K562 (cell line): ENCODE measurements around the gene KIF26B. TPM values are rescaled to one million over a fixed set of nuclear protein-coding genes. Genes with fewer than 3 reads are reported as not detected.

ENCODE experiments used
- ATAC-seq: fragments of 200-7000 bp; cut with Tn5 transposase; 3 replicates; pipeline ENCODE4 v1.9.1; 2020; ENCODE audit warnings: moderate library complexity
- BruUV-seq: library from RNA; stranded (reverse); fragments of 400-500 nt; replicated peaks from 2 replicates; lab custom pipeline; 2021; lab: Mats Ljungman, UMichigan
- CTCF ChIA-PET: fragments of 300-600 bp; formaldehyde crosslinking; extraction: SDS; loops from one replicate; lab custom pipeline; 2021; ENCODE audit warnings: low intra/inter-chr PET ratio; lab: Yijun Ruan, JAX
- POLR2A ChIA-PET: fragments of 300-600, 350-650 bp; sonication (Branson Sonifier 250); formaldehyde crosslinking; extraction: SDS; loops from one replicate; lab custom pipeline; 2021; ENCODE audit warnings: antibody characterized with exemption, inconsistent platforms; lab: Yijun Ruan, JAX
- DNase-seq, 4 experiments: peaks; one replicate each; pipeline versions ENCODE4 v3.0.0 to v3.0.0-alpha.2; 2011 to 2018; ENCODE audit warnings: low spot score in 3 of 4, mixed read lengths in 3 of 4; ENCODE audit errors: extremely low read depth in 1 of 4
- FAIRE-seq: peaks from 2 replicates; lab custom pipeline; 2011; peaks lifted over from hg19 to GRCh38; lab: Jason Lieb, UNC
- H2AFZ ChIP-seq: 2 replicates; pipeline ENCODE4 v1.6.0; 2011; ENCODE audit warnings: low read depth, low read length, control low read depth, inconsistent platforms
- H3K27ac ChIP-seq: fragments of 200-600 bp; 3 replicates; pipeline ENCODE4 v1.8.0; 2011; ENCODE audit warnings: low read depth, mild to moderate bottlenecking, control low read depth, inconsistent platforms, low read length, moderate library complexity, mixed read lengths; ENCODE audit errors: extremely low read depth
- H3K27me3 ChIP-seq, 2 experiments: fragments of 300-600 bp in 1 of 2; 2 replicates in 1 of 2; 3 replicates in 1 of 2; pipeline versions ENCODE4 v1.6.0 to v1.8.0; 2011; ENCODE audit warnings: inconsistent platforms in 2 of 2, low read length in 2 of 2, mild to moderate bottlenecking in 1 of 2, mixed read lengths in 1 of 2, moderate library complexity in 1 of 2; ENCODE audit not compliant: control insufficient read depth in 2 of 2, insufficient read depth in 2 of 2
- H3K36me3 ChIP-seq: fragments of 300-600 bp; 3 replicates; pipeline ENCODE4 v1.8.0; 2011; ENCODE audit warnings: mild to moderate bottlenecking, low read length, inconsistent platforms; ENCODE audit not compliant: control insufficient read depth, insufficient read depth
- H3K4me1 ChIP-seq, 2 experiments: fragments of 200-600 bp in 1 of 2; replicated peaks in 1 of 2; 2 replicates in 1 of 2; 3 replicates in 1 of 2; pipeline versions ENCODE4 v1.5.1 to v1.8.0; 2011; ENCODE audit warnings: inconsistent platforms in 2 of 2, low read length in 2 of 2, mild to moderate bottlenecking in 1 of 2, mixed read lengths in 1 of 2, moderate library complexity in 1 of 2; ENCODE audit not compliant: control insufficient read depth in 2 of 2, insufficient read depth in 2 of 2
- H3K4me2 ChIP-seq: 2 replicates; pipeline ENCODE4 v1.6.1; 2011; ENCODE audit warnings: low read length, control low read depth, inconsistent platforms, mixed read lengths; ENCODE audit not compliant: insufficient read depth
- H3K4me3 ChIP-seq: fragments of 200-600 bp; sonication (generic), shearing (Covaris generic); 2 replicates; pipeline ENCODE4 v1.5.1; 2016; ENCODE audit warnings: control low read depth, inconsistent platforms
- H3K79me2 ChIP-seq: fragments of 200-600 bp; 3 replicates; pipeline ENCODE4 v1.8.0; 2011; ENCODE audit warnings: low read length, inconsistent platforms; ENCODE audit not compliant: control insufficient read depth, insufficient read depth
- H3K9ac ChIP-seq, 2 experiments: 2 replicates each; pipeline versions ENCODE4 v1.6.0 to v1.6.1; 2011; ENCODE audit warnings: low read depth in 2 of 2, low read length in 2 of 2, control low read depth in 1 of 2, inconsistent platforms in 1 of 2, mild to moderate bottlenecking in 1 of 2, mixed read lengths in 1 of 2; ENCODE audit not compliant: insufficient read depth in 1 of 2
- H3K9me1 ChIP-seq: one replicate; pipeline ENCODE4 v1.6.0; 2011; ENCODE audit warnings: inconsistent platforms, mild to moderate bottlenecking, low read length, moderate library complexity; ENCODE audit not compliant: control insufficient read depth, insufficient read depth
- H3K9me3 ChIP-seq: replicated peaks from 2 replicates; pipeline ENCODE4 v1.5.1; 2011; ENCODE audit warnings: low read depth, low read length, inconsistent platforms; ENCODE audit not compliant: control insufficient read depth, insufficient read depth
- H4K20me1 ChIP-seq: replicated peaks from 2 replicates; pipeline ENCODE4 v1.6.1; 2011; ENCODE audit warnings: low read length, inconsistent platforms, mixed read lengths; ENCODE audit not compliant: control insufficient read depth, insufficient read depth
- ZNF23 ChIP-seq: fragments of 250-450 bp; sonication (Bioruptor Pico); IDR thresholded peaks from 2 replicates; pipeline ENCODE4 v1.4.0; 2020; ENCODE audit warnings: mild to moderate bottlenecking
- WGBS: fragments of 100-300 bp; shearing (Covaris generic); methylation state at CpG from one replicate; pipeline ENCODE4 v1.1.6; 2016; ENCODE audit warnings: low coverage, mixed read lengths; ENCODE audit not compliant: insufficient coverage; ENCODE audit errors: missing lambda C conversion rate; 5-methylcytosine and 5-hydroxymethylcytosine counted together
- in situ Hi-C: fragments of 300-500 bp; cut with MboI; formaldehyde crosslinking; loops from 4 replicates; pipeline ENCODE4 v1.15.0; 2018; ENCODE audit warnings: inconsistent platforms, mixed read lengths
- intact Hi-C: fragments of 100-400 bp; cut with micrococcal nuclease; formaldehyde crosslinking; loops from 2 replicates; pipeline ENCODE4 v1.14.2; 2022
- polyA plus RNA-seq, 8 experiments: library from polyadenylated mRNA; depleted of rRNA in 4 of 8; stranded (reverse) in 5 of 8; unstranded in 3 of 8; fragments of >200 nt; fragmentation: Nextera tagmentation in 2 of 8; fragmentation: Illumina TruSeq in 1 of 8; extraction: Ambion mirVana in 2 of 8; extraction: Trizol in 1 of 8; gene quantifications; 2 replicates each; pipeline versions ENCODE4 v1.2.1 to v1.2.3, GENCODE V29; 2011 to 2014; ENCODE audit warnings: inconsistent platforms in 1 of 8, missing spikeins in 1 of 8
- total RNA-seq, 7 experiments: library from RNA; depleted of rRNA in 6 of 7; stranded (reverse); fragments of >200 nt in 6 of 7; fragmentation: Illumina TruSeq in 2 of 7; extraction: Trizol in 2 of 7; gene quantifications; 2 replicates each; pipeline versions ENCODE4 v1.2.1 to v1.2.3, GENCODE V29; 2011 to 2021; ENCODE audit warnings: low replicate concordance in 1 of 7
- TF ChIP-seq, protein P1 (sequence below): fragments of 450-650 bp; IDR thresholded peaks from 2 replicates; pipeline ENCODE4 v1.6.1; 2014; ENCODE audit warnings: low read depth, mild to moderate bottlenecking, moderate library complexity, borderline replicate concordance
- TF ChIP-seq, protein P2 (sequence below): fragments of 200-800 bp; sonication (Bioruptor generic); IDR thresholded peaks from 2 replicates; pipeline ENCODE4 v1.6.1; 2017; ENCODE audit warnings: missing genetic modification characterization, missing compliant biosample characterization

The KIF26B gene
- total and polyA plus RNA-seq, 9 of the 15 experiments (the other 6 are each of a cell fraction or from before 2014, with no cell fraction given) = 0.02 to 0.08 (median 0.03) TPM; not detected in 6

DNA sequence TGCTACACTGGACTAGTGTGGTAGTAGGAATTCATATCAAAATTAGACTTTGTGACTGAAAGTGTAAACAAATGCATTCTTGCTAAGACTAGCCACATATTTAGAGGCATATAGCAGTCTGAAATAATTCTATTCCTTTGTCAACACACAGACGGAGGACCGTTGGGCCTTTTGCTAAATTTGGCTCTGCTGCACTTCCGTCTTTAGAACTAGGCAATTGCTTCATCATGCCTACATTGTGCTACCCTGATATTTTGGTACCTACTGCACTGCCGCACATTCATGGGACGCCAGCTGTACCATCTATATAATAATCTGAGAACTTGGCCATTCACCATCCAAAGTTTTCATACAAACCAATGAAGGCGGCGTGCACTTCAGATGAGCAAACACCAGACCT, 346.8 kb downstream of the KIF26B start:
- peaks cover 10 to 24% of the 10 kb centered on the region in 2 experiments; a peak in 3 of 5 replicates for H3K27me3 ChIP-seq
- H3K4me1 ChIP-seq = no peaks in the 10 kb centered on the region
- H4K20me1 ChIP-seq = no peaks in the 10 kb centered on the region
- intact Hi-C loops = loop anchor here (5.0 kb wide), 1 partner anchor 501 kb away; no protein-coding TSS in a partner anchor
- POLR2A ChIA-PET = interaction anchor here (2.2 kb wide), 1 partner anchor 11 kb away, joined by 7 read pairs; no protein-coding TSS in a partner anchor
- no peak overlapping the region for H3K4me3 ChIP-seq
- H3K9ac ChIP-seq = no peak overlapping the region
- no peak overlapping the region for H3K4me2 ChIP-seq
- in situ Hi-C loops = no loop called here
- no peak for TF ChIP-seq ZNF23 (CRISPR knock-in tag)
- TF ChIP-seq, protein P1, sequence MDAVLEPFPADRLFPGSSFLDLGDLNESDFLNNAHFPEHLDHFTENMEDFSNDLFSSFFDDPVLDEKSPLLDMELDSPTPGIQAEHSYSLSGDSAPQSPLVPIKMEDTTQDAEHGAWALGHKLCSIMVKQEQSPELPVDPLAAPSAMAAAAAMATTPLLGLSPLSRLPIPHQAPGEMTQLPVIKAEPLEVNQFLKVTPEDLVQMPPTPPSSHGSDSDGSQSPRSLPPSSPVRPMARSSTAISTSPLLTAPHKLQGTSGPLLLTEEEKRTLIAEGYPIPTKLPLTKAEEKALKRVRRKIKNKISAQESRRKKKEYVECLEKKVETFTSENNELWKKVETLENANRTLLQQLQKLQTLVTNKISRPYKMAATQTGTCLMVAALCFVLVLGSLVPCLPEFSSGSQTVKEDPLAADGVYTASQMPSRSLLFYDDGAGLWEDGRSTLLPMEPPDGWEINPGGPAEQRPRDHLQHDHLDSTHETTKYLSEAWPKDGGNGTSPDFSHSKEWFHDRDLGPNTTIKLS = no peak
- TF ChIP-seq, protein P2, sequence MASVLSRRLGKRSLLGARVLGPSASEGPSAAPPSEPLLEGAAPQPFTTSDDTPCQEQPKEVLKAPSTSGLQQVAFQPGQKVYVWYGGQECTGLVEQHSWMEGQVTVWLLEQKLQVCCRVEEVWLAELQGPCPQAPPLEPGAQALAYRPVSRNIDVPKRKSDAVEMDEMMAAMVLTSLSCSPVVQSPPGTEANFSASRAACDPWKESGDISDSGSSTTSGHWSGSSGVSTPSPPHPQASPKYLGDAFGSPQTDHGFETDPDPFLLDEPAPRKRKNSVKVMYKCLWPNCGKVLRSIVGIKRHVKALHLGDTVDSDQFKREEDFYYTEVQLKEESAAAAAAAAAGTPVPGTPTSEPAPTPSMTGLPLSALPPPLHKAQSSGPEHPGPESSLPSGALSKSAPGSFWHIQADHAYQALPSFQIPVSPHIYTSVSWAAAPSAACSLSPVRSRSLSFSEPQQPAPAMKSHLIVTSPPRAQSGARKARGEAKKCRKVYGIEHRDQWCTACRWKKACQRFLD = no peak
- TF ChIP-seq, all 486 proteins: peak for 0
- Histone ChIP-seq H3K36me3 (no peaks in the 10 kb centered on the region), H3K79me2 (no peaks in the 10 kb centered on the region), H2AFZ (no peak overlapping the region), H3K9me1 (no peaks in the 10 kb centered on the region), H3K9me3 (no peaks in the 10 kb centered on the region), H3K27ac (no peak overlapping the region)
- DNase-seq = no peak
- FAIRE-seq = no peak
- WGBS = 1% methylated on average over 7 of the region's 7 CpGs
- CTCF ChIA-PET = interaction anchor here (0.6 kb wide), 1 partner anchor 20 kb away, joined by 4 read pairs; no protein-coding TSS in a partner anchor
- ATAC-seq = no peak
- no TSS peak for BruUV-seq
